ENCODE data around the gene PPA1.
"Not testable (repeated sequence)": the region's sequence is repeated elsewhere in the genome, so short reads cannot be mapped to it uniquely, and the experiment has no call there.

Gene PPA1

DNA sequence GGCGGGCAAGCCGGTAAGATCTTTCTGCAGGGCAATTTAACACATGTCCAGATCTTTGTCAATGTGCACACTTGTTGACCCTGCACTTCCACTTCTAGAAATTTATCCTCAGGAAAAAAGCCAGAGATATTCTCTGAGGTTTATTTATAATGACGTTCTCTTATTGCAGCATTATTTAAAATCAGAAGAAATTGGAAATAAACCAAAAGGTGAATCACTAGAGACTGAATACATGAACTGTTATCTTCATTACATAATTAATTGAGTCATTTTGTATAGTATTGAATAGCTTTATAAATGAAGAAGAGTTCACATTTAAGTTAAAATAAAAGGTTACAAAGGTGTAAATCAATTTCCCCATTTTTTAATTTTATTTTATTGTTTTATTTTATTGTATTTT, 46.7 kb downstream of the PPA1 start:
- no peak for DNase-seq
- intact Hi-C loops (cut with DNase I), result no loop called here

DNA sequence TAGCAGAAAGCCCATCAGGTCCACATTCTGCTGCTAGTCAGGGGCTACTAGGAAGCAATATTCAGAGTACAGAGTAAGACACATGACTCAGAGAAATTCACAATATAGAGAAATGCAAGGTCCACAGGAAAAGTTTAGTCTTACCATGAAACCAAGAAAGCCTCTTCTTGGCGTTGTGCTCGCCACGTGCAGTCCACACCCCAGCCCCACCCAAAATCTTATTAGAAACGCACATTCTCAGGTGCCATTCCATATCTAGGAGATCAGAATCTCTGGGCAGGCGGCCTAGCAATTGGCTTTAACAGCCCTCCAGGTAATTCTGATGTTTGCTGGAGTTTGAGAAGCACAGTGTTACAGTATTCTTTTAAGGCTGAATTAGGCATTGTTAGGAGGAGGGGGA, 47.1 kb downstream of the PPA1 start:
- no peak for DNase-seq
- intact Hi-C loops (cut with DNase I), result no loop called here

DNA sequence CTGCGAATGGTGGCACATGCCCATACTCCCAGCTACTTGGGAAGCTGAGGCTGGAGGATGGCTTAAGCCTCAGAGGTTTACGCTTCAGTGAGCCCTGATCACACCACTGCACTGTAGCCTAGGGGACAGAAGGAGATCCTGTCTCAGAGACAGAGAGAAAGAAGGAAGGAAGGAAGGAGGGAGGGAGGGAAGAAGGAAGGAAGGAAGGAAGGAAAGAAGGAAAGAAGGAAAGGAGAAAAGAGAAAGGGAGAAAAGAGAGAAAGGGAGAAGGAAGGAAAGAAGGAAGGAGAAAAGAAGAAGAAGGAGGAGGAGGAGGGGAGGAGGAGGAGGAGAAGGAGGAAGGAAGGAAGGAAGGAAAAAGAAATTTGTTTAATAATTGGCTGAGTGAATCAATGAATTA, 49.9 kb downstream of the PPA1 start:
- intact Hi-C loops (cut with DNase I), result no loop called here
- no peak for DNase-seq

DNA sequence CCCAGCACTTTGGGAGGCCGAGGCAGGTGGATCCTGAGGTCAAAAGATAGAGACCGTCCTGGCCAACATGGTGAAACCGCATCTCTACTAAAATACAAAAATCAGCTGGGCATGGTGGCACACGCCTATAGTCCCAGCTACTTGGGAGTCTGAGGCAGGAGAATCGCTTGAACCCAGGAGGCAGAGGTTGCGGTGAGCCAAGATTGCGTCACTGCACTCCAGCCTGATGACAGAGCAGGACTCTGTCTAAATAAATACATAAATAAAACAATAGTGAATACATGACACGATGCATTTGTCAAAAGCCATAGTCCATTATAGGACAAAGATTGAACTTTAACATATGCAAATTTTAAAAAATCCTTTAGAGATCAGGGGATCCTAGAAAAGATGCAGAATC, 54.0 kb downstream of the PPA1 start:
- intact Hi-C loops (cut with DNase I); DNase-seq: not testable (repeated sequence)

DNA sequence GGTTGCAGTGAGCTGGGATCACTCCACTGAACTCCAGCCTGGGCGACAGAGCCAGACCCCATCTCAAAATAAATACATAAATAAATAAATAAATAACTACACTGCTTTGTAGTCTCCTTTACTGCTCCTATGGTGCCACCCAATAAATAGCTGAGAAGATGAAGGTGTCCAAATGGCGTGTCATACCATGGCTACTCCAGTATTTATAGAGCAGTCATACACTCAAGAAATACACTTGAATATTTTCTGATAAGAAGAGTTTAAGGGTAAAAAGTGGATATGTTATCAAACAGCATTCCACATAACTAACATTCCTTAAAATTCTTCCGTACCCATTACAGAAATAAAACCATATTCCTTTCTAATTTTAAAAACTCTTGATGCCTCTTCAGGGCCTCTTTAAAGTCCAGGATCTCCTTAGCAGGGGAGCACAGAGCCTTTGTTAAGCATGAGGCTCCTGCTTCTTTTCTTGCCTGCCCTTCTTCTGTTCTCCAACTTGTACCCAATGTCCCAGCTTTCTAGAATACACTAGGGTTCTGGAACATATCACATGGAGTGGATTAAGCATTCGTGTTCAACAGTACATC, 55.0 kb downstream of the PPA1 start:
- DNase-seq, result no peak
- intact Hi-C loops (cut with DNase I), result no loop called here

DNA sequence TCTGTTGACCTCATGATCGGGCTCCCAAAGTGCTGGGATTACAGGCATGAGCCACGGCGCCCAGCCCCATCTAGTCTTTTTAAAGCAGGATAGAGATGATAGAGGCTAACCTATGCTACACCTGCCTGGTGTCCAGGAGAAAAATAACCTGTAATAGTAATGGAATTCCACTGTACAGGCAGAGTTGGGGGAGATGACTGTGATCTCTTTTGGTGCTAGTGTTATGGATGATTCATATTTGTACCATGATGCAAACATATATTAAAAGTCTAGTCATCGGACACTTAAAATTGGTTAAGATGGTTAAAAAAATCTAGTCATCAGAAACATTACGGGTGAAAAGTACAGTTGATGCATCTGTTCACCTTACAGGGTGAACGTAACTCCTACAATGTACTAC, 56.8 kb downstream of the PPA1 start:
- no peak for DNase-seq
- intact Hi-C loops (cut with DNase I), result no loop called here

DNA sequence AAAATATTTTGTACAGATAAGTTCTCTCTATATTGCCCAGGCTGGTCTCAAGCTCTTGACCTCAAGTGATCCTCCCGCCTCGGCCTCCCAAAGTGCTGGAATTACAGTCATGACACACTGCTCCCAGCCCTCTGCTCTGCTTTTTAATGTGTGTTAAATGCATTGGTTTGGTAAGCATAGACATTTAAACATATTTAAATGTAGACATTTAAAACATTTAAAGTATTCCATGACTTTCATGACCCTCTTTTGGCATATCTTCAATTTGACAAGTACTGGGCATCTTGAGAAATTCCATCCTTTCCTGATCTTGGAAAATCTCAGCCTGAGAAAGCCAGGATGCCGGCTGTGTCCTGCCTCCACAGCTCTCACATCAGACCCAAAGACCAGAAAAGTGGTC, 57.7 kb downstream of the PPA1 start:
- no peak for DNase-seq
- intact Hi-C loops (cut with DNase I), result no loop called here

DNA sequence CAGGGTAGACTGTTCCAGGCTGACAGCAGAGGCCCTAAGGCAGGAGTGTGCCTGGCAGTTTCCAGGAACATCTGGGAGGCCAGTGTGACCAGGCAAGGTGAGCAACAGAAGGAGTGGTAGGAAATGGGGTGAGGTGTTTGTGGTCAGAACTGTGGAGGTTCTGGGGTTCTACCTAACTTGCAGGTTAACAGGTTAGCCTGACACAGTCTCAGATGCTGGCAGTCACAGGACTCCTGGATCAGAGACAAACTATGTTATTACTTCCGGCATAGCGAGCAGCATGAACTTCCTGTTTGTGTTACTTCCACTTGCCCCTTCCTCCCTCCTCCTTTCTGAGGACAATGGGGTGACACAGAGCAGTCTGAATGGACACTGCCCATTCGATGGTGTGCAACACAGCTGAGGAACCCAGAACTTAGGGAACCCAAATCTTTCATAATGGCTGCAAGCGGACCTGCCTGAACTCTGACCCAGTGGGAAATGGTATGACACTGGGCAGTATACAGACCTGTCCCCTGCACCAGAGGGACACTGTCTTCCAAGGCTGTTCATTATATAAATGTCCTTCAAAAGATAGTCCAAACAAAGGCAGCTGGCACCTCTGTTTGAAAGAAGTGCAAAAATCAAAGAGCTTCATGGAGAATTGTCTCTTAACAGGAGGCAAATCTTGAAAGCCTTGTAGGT, 59.0 kb downstream of the PPA1 start:
- intact Hi-C loops (cut with DNase I), result no loop called here
- peak in 13 of 42 donors; percentile 8 to 46 (median 16) for DNase-seq

DNA sequence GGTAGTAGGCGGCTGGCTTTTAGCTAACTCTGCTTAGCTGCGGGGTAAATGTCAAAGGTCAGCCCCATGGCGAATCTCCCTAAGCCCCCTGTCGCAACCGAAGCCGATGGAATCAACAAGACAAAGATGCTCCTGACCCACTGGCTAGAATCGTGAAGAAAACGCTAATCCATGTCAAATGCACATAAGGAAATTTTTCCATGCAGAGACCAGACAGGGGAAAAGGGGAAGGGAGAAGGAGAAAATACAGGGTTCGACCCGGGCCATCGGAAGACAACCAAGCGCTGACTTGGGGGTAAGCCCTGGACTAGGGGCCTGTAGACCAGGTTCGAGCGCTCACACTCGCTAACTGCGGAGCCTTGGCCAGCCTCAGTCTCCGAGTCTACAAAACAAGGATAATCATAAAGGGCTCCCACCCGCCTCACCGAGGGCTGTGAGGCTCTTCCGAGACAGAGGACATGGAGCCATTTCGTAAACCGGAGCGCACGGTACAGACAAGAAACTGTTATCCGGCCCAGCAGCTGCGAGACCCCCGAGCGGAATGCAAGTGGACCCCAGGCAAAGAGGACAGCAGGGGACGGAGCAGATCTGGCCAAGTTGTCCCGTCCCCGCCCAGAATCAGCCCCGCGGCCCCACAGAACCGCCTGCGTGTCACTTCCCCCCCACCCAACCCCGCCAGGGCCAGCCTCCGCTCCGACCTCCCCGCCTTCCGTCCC, 63.4 kb downstream of the PPA1 start:
- intact Hi-C loops (cut with DNase I), result loop anchor here (2.0 kb wide), 1 partner anchor 23 kb away; the partner anchor contains the start of gene TYSND1
- peak in 6 of 42 donors; percentile 5 to 37 (median 26) for DNase-seq

DNA sequence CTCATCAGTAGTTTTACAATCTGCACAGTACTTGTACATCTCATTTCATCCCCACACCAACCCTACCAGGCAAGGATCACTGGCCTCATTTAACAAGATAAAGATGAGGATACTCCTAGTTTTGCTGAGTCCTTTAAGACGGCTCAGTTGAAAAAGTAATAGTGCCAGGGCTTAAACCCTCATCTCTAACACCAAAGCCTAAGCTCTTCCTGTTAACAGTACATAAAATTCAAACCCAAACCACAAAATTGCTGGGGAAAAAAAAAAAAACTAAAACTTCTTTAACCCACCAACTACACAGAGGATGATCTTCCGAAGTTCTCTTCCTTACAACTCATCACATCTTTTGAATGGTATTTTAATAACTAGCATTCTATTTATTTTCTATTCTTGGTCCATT, 64.2 kb downstream of the PPA1 start:
- DNase-seq, result no peak
- intact Hi-C loops (cut with DNase I), result no loop called here

DNA sequence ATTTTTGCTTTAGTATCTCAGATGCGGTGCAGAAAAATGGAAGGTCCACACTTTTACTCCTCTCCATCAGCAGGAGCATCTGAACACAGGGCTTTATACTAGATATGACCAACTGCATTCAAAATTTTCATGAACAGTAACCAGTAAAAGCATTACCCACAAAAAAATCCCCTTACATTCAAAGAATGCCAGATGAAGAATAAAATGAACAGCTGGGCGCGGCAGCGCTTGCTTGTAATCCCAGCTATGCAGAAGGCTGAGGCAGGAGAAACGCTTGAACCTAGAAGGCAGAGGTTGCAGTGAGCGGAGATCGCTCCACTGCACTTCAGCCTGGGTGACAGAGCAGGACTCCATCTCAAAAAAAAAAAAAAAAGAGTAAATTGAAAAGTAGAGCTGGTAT, 66.0 kb downstream of the PPA1 start:
- DNase-seq, result no peak
- intact Hi-C loops (cut with DNase I), result no loop called here

DNA sequence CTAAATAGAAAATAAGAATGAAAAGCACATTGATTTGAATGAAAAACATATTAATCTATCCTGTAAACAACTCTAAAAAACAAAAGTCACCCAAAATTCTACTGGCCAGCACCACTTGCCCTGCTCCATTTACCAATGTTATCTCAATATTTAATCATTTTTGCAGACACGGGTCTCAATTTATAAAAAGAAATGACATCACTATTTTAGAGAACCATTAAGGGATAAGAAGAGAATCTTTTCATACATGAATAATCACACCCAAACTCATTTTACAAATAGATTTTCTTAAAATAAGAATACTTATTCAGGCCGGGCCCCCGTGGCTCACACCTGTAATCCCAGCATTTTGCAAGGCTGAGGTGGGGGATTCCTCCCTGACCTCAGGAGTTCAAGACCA, 66.8 kb downstream of the PPA1 start:
- intact Hi-C loops (cut with DNase I), result no loop called here
- DNase-seq, result no peak

DNA sequence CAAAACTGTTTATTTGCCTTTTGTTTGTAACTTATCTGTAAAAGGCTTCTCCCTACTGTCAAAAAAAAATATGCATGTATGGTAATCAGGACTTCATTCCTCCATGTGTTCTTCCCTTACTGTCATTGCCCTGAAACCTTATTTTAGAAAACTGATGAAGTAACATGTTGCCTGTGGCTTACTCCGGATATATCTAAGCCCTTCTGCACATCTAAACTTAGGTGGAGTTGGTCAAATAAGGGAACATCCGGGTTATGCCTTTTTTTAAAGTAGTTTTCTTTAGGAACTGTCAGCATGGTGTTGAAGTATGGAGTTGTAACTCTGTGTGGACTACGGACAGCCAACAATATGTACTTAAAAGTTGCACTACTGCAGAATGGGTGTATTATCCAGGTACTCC, 69.1 kb downstream of the PPA1 start:
- intact Hi-C loops (cut with DNase I), result no loop called here

DNA sequence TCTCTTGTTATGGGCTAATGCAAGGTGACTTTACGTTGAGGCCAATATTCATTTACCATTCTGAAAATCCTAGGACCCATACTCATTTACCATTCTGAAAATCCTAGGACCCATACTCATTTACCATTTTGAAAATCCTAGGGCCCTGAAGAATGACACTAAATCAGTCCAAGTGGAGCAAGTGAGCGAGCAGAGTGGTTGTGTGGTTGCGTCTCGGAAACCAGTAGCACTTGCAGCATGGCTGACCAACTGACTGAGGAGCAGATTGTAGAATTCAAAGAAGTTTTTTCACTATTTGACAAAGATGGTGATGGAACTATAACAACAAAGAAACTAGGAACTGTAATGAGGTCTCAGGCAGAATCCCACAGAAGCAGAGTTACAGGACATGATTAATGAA, 69.8 kb downstream of the PPA1 start:
- DNase-seq, result no peak
- intact Hi-C loops (cut with DNase I), result no loop called here

More for the DNA sequence above, 69.1 kb downstream of the PPA1 start:
- DNase-seq, result no peak

DNA sequence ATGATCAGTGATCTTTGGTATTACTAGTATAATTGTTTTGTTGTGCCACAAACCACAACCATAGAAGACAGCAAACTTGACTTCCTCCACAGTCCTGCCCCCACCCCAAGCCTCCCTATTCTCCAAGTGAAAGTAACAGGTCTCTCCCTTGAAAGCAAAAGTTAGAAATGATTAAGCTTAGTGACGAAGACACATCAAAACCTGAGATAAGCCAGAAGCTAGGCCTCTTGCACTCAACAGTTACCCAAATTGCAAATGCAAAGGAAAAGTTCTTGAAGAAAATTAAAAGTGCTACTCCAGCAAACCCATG, 70.4 kb downstream of the PPA1 start:
- intact Hi-C loops (cut with DNase I), result no loop called here
- DNase-seq, result no peak

DNA sequence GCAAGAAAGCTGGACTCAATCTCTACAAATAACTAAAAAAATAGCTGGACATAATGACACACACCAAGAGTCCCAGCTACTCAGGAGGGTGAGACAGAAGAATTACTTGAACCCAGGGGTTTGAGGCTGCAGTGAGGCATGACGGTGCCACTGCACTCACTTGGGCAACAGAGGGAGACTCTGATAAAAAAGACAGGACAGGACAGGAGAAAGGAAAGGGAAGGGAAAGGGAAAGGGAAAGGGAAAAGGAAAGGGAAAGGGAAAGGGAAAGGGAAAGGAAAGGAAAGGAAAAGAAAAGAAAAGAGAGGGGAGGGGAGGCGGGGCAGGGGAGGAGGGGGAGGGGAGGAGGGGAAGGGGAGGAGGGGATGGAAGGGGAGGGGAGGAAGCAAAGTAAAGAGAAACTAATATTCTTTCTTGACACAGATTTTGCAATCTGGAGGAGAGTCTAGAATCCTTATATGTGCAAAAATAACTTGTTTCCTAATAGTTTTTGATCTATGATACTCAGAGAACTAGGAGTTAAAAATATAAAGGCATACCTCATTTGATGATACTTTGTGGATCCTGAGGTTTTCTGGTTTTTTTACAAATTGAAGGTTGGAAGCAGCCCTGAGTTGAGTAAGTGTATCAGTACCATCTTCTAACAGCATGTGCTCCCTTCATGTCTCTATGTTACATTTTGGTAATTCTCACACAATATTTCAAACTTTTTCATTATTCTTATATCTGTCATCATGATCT, 70.9 kb downstream of the PPA1 start:
- DNase-seq, result no peak
- intact Hi-C loops (cut with DNase I), result no loop called here

DNA sequence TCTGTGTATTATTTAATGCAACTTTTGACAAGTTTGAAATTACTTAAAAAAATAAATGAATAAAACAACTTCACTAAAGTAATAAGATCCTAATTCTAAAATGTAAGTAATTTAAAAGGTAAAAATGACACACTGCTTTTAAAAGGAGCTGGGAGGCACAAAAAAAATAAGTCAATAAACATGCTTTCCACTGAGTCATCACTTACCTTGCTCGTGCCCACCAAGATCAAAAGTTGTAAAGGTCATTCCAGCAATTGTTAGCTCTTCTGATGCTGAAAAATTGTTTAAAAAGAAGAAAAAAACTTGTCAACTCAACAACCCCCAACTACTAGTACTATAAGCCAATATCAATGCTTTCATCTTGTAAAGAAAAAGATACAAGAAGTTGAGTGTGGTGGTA, 72.4 kb downstream of the PPA1 start:
- intact Hi-C loops (cut with DNase I), result no loop called here
- no peak for DNase-seq

DNA sequence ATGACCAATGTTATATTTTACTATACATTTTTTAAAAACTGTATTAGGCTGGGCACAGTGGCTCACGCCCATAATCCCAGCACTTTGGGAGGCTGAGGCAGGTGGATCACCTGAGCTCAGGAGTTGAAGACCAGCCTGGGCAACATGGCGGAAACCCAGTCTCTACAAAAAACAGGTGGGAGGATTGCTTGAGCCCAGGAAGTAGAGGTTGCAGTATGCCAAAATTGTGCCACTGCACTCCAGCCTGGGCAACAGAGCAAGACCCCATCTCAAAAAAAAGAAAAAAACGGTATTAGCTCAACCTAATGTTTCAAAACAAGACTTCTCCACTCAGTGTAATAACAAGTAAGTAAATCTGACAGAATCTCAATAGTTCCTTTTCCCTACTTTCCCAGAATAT, 73.9 kb downstream of the PPA1 start:
- DNase-seq; intact Hi-C loops (cut with DNase I): not testable (repeated sequence)

DNA sequence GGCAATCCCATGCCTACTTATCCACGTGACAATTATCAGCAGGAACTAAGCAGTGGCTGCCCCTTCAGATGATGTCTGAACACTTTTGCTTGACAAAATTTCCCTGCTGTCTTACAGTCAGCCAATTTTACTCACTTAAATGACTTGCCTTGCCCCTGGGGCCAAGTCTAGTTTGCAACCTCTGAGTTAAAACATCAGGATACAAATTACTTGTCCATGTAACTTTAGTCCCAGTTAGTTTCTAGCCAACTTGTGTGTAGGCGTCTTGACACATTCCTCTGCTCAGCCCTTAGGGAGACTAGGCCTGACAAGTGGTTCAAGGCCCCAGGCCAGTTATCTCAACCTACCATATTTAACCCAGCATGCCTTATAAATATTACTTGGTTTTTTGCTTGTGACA, 75.1 kb downstream of the PPA1 start:
- intact Hi-C loops (cut with DNase I), result no loop called here
- no peak for DNase-seq

DNA sequence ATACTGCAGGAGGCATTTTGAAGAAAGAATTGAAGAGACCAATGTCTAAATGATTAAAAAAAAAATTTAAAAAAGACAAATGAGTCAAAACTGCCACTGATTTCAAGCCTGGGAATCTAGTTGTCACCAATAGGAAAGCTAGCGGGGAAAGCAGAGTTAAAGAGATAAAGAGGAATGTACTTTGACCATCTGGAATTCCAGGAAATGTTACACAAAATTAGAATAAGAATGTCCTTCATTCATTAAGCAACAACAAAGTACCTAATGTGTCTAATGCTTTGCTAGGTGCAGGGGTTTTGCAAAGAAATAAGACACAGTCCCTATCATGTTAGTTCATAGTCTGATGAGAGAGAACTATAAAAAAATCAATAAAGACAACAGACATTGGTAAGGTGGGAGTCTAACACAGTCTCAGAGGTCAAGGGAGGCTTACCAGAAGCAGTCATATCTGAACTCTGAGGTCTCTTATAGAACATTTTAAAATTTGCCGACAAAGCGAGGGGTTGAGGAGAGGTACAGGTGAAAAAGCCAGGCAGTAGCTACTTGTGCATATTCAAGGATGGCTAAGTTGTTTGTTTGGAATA, 77.9 kb downstream of the PPA1 start:
- no peak for DNase-seq
- intact Hi-C loops (cut with DNase I), result no loop called here
